HEK293 (cell line): ENCODE results near the gene C5AR2.

Experiments
- ATF2 ChIP-seq: fragments of 450-650 bp; formaldehyde crosslinking; IDR thresholded peaks from 2 replicates; pipeline ENCODE4 v1.5.1; 2016; ENCODE audit warnings: missing biosample characterization, missing genetic modification characterization, low read depth
- BCL11A ChIP-seq: fragments of 450-650 bp; formaldehyde crosslinking; IDR thresholded peaks from 2 replicates; pipeline ENCODE4 v1.5.1; 2016; ENCODE audit warnings: low read depth, missing biosample characterization, missing genetic modification characterization
- EGR2 ChIP-seq: fragments of 450-650 bp; formaldehyde crosslinking; IDR thresholded peaks from 2 replicates; pipeline ENCODE4 v1.5.1; 2016; ENCODE audit warnings: low read depth, missing biosample characterization, missing genetic modification characterization
- ELK4 ChIP-seq: IDR thresholded peaks from 2 replicates; pipeline ENCODE4 v1.6.1; 2011; ENCODE audit warnings: mild to moderate bottlenecking, low read depth, low read length, borderline replicate concordance
- HOXA7 ChIP-seq: sonication (generic); formaldehyde crosslinking; IDR thresholded peaks from 2 replicates; pipeline ENCODE4 v1.8.1; 2022; ENCODE audit warnings: missing genetic modification reagents, borderline replicate concordance
- INSM2 ChIP-seq: fragments of 450-650 bp; formaldehyde crosslinking; IDR thresholded peaks from 2 replicates; pipeline ENCODE4 v1.5.1; 2016; ENCODE audit warnings: missing biosample characterization, missing genetic modification characterization
- REPIN1 ChIP-seq: fragments of 450-650 bp; formaldehyde crosslinking; IDR thresholded peaks from 2 replicates; pipeline ENCODE4 v1.5.1; 2017; ENCODE audit warnings: missing biosample characterization, missing genetic modification characterization, low read depth
- ZBTB8A ChIP-seq: fragments of 450-650 bp; formaldehyde crosslinking; IDR thresholded peaks from 2 replicates; pipeline ENCODE4 v1.5.1; 2016; ENCODE audit warnings: missing biosample characterization, missing genetic modification characterization
- ZNF121 ChIP-seq: fragments of 450-650 bp; formaldehyde crosslinking; IDR thresholded peaks from 2 replicates; pipeline ENCODE4 v1.5.1; 2016; ENCODE audit warnings: missing biosample characterization, missing genetic modification characterization
- ZNF133 ChIP-seq: fragments of 450-650 bp; formaldehyde crosslinking; IDR thresholded peaks from 2 replicates; pipeline ENCODE4 v1.5.1; 2016; ENCODE audit warnings: missing biosample characterization, missing genetic modification characterization
- ZNF221 ChIP-seq: fragments of 450-650 bp; formaldehyde crosslinking; IDR thresholded peaks from 2 replicates; pipeline ENCODE4 v1.5.1; 2017; ENCODE audit warnings: missing biosample characterization, missing genetic modification characterization, borderline replicate concordance
- ZNF280C ChIP-seq: fragments of 450-650 bp; formaldehyde crosslinking; IDR thresholded peaks from 2 replicates; pipeline ENCODE4 v1.5.1; 2016; ENCODE audit warnings: missing biosample characterization, missing genetic modification characterization
- ZNF292 ChIP-seq: fragments of 450-650 bp; formaldehyde crosslinking; IDR thresholded peaks from 2 replicates; pipeline ENCODE4 v1.5.1; 2016; ENCODE audit warnings: low read depth, missing biosample characterization, missing genetic modification characterization, borderline replicate concordance
- ZNF37A ChIP-seq: fragments of 450-650 bp; IDR thresholded peaks from 2 replicates; pipeline ENCODE4 v1.5.1; 2018; ENCODE audit warnings: missing biosample characterization, missing genetic modification characterization
- ZNF404 ChIP-seq: fragments of 450-650 bp; formaldehyde crosslinking; IDR thresholded peaks from 2 replicates; pipeline ENCODE4 v1.5.1; 2017; ENCODE audit warnings: missing biosample characterization, missing genetic modification characterization
- ZNF433 ChIP-seq: fragments of 450-650 bp; formaldehyde crosslinking; IDR thresholded peaks from 2 replicates; pipeline ENCODE4 v1.5.1; 2016; ENCODE audit warnings: missing biosample characterization, missing genetic modification characterization, low read depth
- ZNF549 ChIP-seq: fragments of 450-650 bp; IDR thresholded peaks from 2 replicates; pipeline ENCODE4 v1.5.1; 2018; ENCODE audit warnings: missing biosample characterization, missing genetic modification characterization, mild to moderate bottlenecking, inconsistent platforms, moderate library complexity
- ZNF658 ChIP-seq: fragments of 450-650 bp; formaldehyde crosslinking; IDR thresholded peaks from 2 replicates; pipeline ENCODE4; 2016; ENCODE audit warnings: missing biosample characterization, missing genetic modification characterization
- ZNF660 ChIP-seq: fragments of 450-650 bp; IDR thresholded peaks from 2 replicates; pipeline ENCODE4 v1.5.1; 2018; ENCODE audit warnings: missing biosample characterization, mild to moderate bottlenecking, missing genetic modification characterization
- ZNF704 ChIP-seq: fragments of 450-650 bp; formaldehyde crosslinking; IDR thresholded peaks from 2 replicates; pipeline ENCODE4 v1.5.1; 2016; ENCODE audit warnings: missing biosample characterization, missing genetic modification characterization
- ZNF747 ChIP-seq: fragments of 450-650 bp; formaldehyde crosslinking; IDR thresholded peaks from 2 replicates; pipeline ENCODE4 v1.5.1; 2016; ENCODE audit warnings: missing biosample characterization, missing genetic modification characterization
- ZSCAN30 ChIP-seq: fragments of 450-650 bp; IDR thresholded peaks from 2 replicates; pipeline ENCODE4 v1.5.1; 2018; ENCODE audit warnings: missing biosample characterization, mild to moderate bottlenecking, missing genetic modification characterization, moderate library complexity
- TF ChIP-seq, protein P1 (sequence below): fragments of 450-650 bp; formaldehyde crosslinking; IDR thresholded peaks from 2 replicates; pipeline ENCODE4 v1.5.1; 2016; ENCODE audit warnings: missing biosample characterization, missing genetic modification characterization
- TF ChIP-seq, protein P2 (sequence below): fragments of 450-650 bp; formaldehyde crosslinking; IDR thresholded peaks from 2 replicates; pipeline ENCODE4 v1.5.1; 2016; ENCODE audit warnings: missing biosample characterization, missing genetic modification characterization, borderline replicate concordance

Gene C5AR2

GRCh38 chr19:47348819-47349795 lies 17.1 kb downstream of the C5AR2 start, which contains the start of gene DHX34 (continued):
- TF ChIP-seq ZNF747 (no peak), ZNF404 (tag by site-specific recombination) (no peak), ZNF37A (tag by site-specific recombination) (no peak), ZNF221 (tag by site-specific recombination) (no peak), ZNF704 (no peak), ZNF121 (tag by site-specific recombination) (no peak), ELK4 (peak; percentile 33; the same call in 1 of the 2 replicates), ZNF660 (peak; percentile 61), HOXA7 (CRISPR knock-in tag) (no peak), BCL11A (tag by site-specific recombination) (no peak), ZSCAN30 (tag by site-specific recombination) (no peak), ZNF133 (tag by site-specific recombination) (no peak), ZBTB8A (no peak), EGR2 (tag by site-specific recombination) (peak; percentile 66), ATF2 (tag by site-specific recombination) (no peak), ZNF292 (tag by site-specific recombination) (no peak), ZNF549 (tag by site-specific recombination) (no peak), ZNF658 (tag by site-specific recombination) (no peak), INSM2 (tag by site-specific recombination) (no peak), REPIN1 (tag by site-specific recombination) (peak; percentile 41; the same call in 1 of the 2 replicates), ZNF433 (tag by site-specific recombination) (no peak), ZNF280C (no peak)
- TF ChIP-seq, protein P1, sequence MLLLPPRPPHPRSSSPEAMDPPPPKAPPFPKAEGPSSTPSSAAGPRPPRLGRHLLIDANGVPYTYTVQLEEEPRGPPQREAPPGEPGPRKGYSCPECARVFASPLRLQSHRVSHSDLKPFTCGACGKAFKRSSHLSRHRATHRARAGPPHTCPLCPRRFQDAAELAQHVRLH (tag by site-specific recombination): peak; percentile 73; the same call in 1 of the 2 replicates
- TF ChIP-seq, protein P2, sequence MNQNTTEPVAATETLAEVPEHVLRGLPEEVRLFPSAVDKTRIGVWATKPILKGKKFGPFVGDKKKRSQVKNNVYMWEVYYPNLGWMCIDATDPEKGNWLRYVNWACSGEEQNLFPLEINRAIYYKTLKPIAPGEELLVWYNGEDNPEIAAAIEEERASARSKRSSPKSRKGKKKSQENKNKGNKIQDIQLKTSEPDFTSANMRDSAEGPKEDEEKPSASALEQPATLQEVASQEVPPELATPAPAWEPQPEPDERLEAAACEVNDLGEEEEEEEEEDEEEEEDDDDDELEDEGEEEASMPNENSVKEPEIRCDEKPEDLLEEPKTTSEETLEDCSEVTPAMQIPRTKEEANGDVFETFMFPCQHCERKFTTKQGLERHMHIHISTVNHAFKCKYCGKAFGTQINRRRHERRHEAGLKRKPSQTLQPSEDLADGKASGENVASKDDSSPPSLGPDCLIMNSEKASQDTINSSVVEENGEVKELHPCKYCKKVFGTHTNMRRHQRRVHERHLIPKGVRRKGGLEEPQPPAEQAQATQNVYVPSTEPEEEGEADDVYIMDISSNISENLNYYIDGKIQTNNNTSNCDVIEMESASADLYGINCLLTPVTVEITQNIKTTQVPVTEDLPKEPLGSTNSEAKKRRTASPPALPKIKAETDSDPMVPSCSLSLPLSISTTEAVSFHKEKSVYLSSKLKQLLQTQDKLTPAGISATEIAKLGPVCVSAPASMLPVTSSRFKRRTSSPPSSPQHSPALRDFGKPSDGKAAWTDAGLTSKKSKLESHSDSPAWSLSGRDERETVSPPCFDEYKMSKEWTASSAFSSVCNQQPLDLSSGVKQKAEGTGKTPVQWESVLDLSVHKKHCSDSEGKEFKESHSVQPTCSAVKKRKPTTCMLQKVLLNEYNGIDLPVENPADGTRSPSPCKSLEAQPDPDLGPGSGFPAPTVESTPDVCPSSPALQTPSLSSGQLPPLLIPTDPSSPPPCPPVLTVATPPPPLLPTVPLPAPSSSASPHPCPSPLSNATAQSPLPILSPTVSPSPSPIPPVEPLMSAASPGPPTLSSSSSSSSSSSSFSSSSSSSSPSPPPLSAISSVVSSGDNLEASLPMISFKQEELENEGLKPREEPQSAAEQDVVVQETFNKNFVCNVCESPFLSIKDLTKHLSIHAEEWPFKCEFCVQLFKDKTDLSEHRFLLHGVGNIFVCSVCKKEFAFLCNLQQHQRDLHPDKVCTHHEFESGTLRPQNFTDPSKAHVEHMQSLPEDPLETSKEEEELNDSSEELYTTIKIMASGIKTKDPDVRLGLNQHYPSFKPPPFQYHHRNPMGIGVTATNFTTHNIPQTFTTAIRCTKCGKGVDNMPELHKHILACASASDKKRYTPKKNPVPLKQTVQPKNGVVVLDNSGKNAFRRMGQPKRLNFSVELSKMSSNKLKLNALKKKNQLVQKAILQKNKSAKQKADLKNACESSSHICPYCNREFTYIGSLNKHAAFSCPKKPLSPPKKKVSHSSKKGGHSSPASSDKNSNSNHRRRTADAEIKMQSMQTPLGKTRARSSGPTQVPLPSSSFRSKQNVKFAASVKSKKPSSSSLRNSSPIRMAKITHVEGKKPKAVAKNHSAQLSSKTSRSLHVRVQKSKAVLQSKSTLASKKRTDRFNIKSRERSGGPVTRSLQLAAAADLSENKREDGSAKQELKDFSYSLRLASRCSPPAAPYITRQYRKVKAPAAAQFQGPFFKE (tag by site-specific recombination): no peak
